NCI-H187 treated with DMSO at 0.1 percent for 48 hours (cell line): ENCODE data around the gene OR51D1.

Experiments used
- DNase-seq: peaks from one replicate; lab custom pipeline; 2025; lab: John Stamatoyannopoulos, UW

The OR51D1 gene, protein sequence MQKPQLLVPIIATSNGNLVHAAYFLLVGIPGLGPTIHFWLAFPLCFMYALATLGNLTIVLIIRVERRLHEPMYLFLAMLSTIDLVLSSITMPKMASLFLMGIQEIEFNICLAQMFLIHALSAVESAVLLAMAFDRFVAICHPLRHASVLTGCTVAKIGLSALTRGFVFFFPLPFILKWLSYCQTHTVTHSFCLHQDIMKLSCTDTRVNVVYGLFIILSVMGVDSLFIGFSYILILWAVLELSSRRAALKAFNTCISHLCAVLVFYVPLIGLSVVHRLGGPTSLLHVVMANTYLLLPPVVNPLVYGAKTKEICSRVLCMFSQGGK

DNA sequence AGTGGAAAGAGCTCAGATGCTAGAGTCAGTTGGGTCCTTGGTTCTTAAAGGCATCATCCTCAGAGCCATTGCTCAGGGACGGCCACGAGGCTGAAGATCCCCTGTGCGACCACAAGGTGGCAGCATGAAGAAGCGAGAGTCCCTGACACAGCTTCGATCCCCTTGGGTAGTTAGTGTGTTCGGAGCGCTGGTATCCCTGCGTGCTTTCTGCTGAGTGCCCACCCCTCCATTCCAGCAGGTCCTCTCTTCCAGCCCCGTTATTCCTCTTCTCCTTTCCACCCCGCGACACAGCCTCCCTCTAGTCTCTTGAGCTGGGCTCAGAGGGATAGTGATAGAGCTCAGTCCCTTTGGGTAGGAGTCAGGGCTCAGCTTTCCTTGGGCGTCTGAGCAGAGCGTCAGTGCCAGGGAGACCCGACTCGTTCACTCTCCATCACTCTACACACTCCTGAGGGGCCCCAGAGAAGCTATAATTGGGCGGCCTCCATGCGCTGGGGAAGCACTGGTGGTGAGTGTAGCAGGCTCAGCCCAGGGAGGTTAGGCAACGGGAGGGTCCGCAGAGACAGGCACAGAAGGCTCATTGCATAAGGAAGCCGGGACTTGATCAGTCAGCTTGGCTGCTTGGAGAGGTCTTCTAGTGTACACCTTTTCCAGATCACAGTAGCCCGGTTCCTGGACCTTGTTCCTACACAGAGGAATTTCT is at the start of gene OR51D1:
TSS of gene OR51D1 (plus strand) at position 516 of the 700 bp plus-strand sequence. CDS start 2,314 bp downstream, outside the sequence.
- peak; percentile 39 for DNase-seq

- DNase-seq = no peak
These were observed 48.3 kb upstream of the OR51D1 start for GRCh38 chr11:4589017-4589416.

GRCh38 chr11:4593739-4594138 is 43.5 kb upstream of the OR51D1 start, which contains the start of gene OR52I1:
Gene OR52I1, plus strand, starts transcription at chr11:4594039. Its CDS starts 0 bp downstream, at chr11:4594039.
- DNase-seq = no peak

- DNase-seq = no peak
These were observed 32.2 kb upstream of the OR51D1 start for GRCh38 chr11:4605057-4605456.

GRCh38 chr11:4606231-4607015 is 30.9 kb upstream of the OR51D1 start:
- no peak for DNase-seq

DNA sequence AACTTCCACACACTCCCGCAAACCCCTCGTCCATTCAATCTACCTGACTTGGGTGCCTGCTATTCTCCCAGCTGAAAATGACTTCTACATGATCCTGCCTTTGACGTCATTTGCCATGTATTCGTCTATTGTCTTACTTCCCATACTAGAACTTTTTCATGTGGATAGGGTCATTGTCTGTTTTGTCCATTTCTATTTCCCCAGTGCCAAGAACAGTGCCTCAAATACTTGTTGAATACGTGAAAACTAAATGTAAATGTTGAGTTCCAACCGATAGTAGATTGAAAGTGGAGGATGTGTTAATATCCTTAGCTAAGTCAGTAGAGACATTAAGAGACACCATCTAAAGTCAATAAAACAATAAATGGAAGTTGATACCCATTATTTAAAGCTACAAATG is 30.2 kb upstream of the OR51D1 start:
- DNase-seq = no peak

GRCh38 chr11:4607781-4608666 is 29.3 kb upstream of the OR51D1 start, which contains the start of gene TRIM68:
Gene TRIM68, minus strand, starts transcription at chr11:4608231. Its CDS starts 2,727 bp downstream, at chr11:4605504.
- DNase-seq = no peak

GRCh38 chr11:4610258-4610935 is 26.9 kb upstream of the OR51D1 start:
- no peak for DNase-seq

DNA sequence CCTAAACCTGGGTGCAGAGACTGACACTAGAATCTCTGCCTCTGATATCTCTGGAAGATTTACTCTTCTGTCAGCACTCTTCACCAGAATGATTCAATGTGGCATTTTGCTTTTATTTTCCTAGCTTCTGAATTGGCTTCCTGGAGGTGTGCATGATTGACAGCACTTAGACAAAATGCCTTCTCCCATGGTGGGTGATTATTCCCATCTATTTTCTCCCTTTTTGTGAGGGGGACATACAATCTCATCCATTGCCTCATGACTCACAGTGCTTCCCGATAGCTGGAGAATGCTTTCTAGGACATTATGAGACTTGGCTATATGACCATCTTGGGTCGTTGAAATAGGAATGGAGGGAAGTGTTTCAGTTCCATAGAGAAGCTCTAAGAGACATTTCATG is 25.3 kb upstream of the OR51D1 start:
- DNase-seq = no peak

- no peak for DNase-seq
These were observed 21.3 kb upstream of the OR51D1 start for GRCh38 chr11:4615856-4616444.

DNA sequence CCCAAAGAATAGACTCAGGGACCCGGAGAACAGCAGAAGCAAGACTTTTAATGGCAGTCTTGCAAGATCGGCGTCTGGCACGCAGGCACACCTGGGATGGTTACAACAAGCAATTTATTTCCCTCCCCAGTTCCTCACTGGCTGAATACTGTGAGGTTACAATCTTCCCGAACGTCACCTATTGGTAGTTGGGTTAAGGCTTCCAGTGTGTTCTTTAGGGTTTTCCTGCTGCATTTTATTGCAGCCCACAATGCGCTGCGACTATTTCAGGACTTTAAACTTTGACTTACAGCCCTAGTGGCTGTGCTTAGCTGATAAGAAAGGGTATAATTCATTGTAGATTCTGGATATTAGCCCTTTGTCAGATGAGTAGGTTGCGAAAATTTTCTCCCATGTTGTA is 17.8 kb upstream of the OR51D1 start:
- DNase-seq = no peak

DNA sequence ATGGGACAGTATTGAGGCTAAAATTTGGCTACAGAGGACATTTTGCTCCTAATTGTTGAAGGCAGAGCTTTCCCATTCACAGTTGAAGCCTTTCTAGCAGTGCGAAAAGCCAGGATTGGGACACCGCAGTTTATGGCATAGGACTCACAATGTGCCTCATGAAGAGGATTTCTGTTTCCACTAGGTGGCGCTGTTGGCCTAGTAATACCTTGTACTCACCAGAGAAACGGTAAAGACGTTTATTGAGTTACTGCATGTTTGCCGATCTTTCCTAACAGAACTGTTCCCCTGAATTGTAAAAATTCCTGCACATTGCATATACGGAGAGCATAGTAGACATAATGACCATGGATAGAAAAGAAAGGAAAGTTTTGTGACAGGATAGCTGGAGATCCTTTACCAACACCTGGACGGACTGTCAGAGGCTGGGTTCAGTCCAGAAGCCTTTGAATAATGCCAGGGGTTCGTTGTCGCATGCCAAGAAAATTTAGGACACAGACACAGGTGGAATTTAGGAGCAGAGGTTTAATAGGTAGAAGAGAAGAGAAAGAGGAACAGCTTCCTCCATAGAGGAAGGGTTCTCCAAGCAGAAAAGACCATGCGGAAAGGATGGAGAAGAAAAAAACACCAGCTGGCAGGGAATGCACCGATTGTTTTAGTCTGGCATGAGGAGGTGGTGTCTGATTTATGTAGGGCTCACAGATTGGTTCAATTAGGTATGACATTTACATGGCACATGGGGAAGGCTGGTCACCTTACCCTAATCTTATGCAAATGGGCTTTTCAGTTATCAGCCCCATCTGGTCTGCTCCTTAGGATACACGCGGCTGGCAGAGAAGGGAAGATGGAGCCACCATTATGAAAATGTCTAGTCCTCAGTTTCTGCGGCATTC is 10.8 kb upstream of the OR51D1 start:
- peak; percentile 71 for DNase-seq

DNA sequence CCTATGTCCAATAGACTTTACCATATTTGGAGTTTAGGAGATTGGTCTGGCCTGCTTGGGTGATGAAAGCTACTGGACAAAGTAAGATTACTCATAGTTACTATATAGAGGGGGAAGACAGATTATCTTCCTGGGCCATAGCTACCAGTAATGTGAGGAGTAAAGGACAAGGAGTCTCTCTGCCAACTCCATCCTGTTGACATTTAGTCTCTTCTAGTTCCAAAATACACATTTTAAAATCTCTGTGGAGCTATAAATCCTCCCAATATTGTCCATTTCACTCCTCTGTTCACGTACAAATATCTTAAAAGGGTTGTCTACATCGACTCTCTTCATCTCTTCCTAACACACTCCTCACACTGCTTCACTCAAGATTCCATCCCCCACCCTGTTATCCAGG is 1.1 kb upstream of the OR51D1 start:
- no peak for DNase-seq

DNA sequence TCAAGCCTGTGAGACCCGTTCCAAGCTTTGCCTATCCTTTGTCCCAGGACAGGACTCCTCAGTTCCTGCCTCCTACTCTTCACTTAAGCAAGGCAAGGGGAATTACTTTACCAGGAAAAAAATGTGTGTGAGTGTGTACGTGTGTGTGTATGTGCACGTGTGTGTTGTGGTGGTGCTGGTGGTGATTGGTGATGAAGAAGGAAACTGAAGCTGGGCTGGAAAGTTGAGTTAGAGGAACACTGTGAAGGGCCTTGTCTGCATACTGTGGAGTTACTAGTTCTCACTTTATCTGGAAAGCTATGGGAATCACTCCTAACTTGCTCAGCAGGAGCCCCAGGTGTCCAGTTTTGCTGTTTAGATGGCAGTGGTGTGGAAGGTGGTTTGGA is 378 bp downstream of the OR51D1 start:
- DNase-seq = no peak

- DNase-seq = no peak
These were observed 2.7 kb downstream of the OR51D1 start for GRCh38 chr11:4639931-4640330.

DNA sequence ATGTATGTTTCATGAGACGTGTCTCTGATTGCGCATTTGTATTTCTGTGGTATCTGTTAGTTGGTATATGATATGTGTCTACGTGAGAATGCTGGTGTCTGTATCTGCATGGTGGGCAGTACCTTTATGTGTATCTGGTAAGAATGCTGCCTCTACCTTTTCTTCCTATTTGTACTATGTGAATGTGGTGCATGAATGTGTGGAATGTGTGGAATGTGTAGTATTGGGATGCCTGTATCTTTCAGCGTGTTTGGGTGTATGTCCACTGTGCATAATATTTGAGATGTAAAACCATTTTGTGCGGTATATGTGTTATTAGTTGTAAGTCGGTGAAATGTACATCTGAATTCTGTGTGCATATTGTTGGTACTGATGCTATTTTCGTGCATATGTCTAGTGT is 4.2 kb downstream of the OR51D1 start:
- no peak for DNase-seq

DNA sequence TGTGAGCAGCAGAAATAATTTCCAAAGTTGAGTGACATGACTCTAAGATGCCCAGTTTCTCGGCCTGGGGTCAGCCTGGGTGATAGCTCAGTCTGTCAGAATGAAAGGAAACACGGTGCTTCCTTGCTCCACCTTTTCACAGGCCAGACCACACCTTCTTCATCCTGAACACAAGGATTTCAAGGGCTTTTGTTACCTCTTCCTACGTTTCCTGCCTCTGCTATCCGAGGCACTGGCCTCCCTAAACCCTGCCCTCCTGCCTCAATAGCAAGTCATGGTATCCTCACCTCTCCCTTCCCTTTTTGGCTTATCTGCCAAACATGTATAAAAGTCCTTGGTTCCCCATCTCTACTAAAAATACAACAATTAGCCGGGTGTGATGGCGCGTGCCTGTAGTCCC is 4.8 kb downstream of the OR51D1 start:
- no peak for DNase-seq

DNA sequence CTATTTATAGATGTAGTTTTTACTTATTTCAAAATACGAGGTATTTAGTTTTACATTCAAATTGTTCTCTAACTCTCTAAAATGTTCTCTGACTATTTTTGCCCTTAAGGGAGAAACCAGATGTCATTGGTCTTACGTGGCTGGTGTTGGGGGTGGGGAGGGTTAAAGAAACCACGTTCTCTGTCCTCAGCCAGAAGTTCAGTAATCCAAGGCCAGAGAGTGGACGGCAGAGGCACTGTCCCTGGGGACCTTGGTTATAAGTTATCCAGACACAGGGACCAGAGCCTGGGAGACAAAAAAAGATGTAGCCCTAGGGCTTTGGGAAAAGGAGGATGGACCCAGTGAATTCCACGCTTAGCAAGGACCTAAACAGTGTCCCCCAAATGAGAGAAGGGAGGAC is 5.8 kb downstream of the OR51D1 start:
- no peak for DNase-seq

DNA sequence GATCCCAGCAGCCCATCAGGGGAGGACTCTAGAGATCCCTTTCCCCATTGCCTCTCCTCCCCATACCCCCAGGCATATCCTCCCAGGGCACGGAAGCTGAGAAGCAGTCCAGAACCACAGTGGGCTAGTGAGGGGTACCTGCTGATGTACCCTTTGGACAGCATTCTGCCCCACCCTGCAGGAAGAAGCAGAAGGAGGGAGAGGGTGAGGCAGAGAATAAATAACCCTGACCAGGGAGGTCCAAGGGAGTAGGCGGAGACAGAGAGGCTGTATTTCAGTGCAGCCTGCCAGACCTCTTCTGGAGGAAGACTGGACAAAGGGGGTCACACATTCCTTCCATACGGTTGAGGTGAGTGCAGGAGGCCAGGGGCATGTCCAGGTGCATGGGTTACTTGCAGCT is 6.4 kb downstream of the OR51D1 start, which contains the start of gene OR51E1:
TSS of gene OR51E1 (plus strand) at position 301 of the 400 bp plus-strand sequence. CDS start 8,545 bp downstream, outside the sequence.
- DNase-seq = no peak
